ENCODE measurements around the gene PICALM.

DNA sequence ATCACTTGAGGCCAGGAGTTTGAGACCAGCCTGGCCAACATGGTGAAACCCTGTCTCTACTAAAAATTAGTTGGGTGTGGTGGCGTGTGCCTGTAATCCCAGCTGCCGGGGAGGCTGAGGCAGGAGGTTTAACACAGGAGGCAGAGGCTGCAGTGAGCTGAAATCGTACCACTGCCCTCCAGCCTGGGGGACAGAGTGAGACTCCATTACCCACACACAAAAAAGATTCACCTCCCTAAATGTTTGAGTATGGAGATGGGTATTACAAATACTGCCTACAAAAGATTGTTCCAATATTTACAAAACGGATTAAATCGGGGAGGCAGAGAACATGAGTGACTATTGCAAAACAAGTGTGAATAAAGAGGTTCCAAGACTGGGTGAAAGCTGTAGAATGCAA lies 98.3 kb downstream of the PICALM start:
- TF ChIP-seq POLR2AphosphoS5 (IDR thresholded peaks at IDR 0.05; ENCODE audit: low read depth, low read length) (no peak), TCF7L2 (IDR thresholded peaks at IDR 0.05; ENCODE audit: low read depth, low read length) (no peak), MEF2D (CRISPR knock-in tag; IDR thresholded peaks at IDR 0.05) (no peak)
- TF ChIP-seq, protein P1, sequence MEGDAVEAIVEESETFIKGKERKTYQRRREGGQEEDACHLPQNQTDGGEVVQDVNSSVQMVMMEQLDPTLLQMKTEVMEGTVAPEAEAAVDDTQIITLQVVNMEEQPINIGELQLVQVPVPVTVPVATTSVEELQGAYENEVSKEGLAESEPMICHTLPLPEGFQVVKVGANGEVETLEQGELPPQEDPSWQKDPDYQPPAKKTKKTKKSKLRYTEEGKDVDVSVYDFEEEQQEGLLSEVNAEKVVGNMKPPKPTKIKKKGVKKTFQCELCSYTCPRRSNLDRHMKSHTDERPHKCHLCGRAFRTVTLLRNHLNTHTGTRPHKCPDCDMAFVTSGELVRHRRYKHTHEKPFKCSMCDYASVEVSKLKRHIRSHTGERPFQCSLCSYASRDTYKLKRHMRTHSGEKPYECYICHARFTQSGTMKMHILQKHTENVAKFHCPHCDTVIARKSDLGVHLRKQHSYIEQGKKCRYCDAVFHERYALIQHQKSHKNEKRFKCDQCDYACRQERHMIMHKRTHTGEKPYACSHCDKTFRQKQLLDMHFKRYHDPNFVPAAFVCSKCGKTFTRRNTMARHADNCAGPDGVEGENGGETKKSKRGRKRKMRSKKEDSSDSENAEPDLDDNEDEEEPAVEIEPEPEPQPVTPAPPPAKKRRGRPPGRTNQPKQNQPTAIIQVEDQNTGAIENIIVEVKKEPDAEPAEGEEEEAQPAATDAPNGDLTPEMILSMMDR (CRISPR knock-in tag; IDR thresholded peaks at IDR 0.05) = no peak
